HCT116 (cell line): Measurements from ENCODE around the gene PTPRR. TPM values are rescaled to one million over a fixed set of nuclear protein-coding genes. Genes with fewer than 3 reads are reported as not detected.

ENCODE experiments used
- ATAC-seq: fragments of 200-7000 bp; cut with Tn5 transposase; 2 replicates; pipeline ENCODE4 v1.9.1; 2020; ENCODE audit warnings: mild to moderate bottlenecking, moderate library complexity
- BruUV-seq: library from RNA; stranded (reverse); fragments of 400-500 nt; replicated peaks from 2 replicates; lab custom pipeline; 2021; lab: Mats Ljungman, UMichigan
- CTCF ChIA-PET: fragments of 300-600 bp; sonication (Branson Sonifier 250); formaldehyde crosslinking; loops from one replicate; lab custom pipeline; 2021; ENCODE audit warnings: antibody characterized with exemption; lab: Charles Lee
- POLR2A ChIA-PET: fragments of 300-600, 350-600 bp; sonication (Branson Sonifier 250); formaldehyde crosslinking; loops from one replicate; lab custom pipeline; 2021; ENCODE audit warnings: antibody characterized with exemption; lab: Charles Lee
- RAD21 ChIA-PET, 2 experiments: fragments of 300-600 bp; sonication (Branson Sonifier 250); formaldehyde crosslinking; loops; one replicate each; lab custom pipeline; 2023; ENCODE audit warnings: low total read pairs in 2 of 2; ENCODE audit not compliant: uncharacterized antibody in 2 of 2, unreplicated experiment in 2 of 2, low non-redundant PET in 1 of 2; lab: Charles Lee
- DNase-seq: peaks from one replicate; pipeline ENCODE4 v3.0.0-alpha.2; 2010; ENCODE audit warnings: low read depth, low spot score
- H2AFZ ChIP-seq: fragments of 200-600 bp; shearing (Covaris generic), sonication (generic); 2 replicates; pipeline ENCODE4 v1.6.1; 2017; ENCODE audit warnings: low read depth, mixed run types, mixed read lengths, antibody characterized with exemption, low read length; ENCODE audit not compliant: poor library complexity, severe bottlenecking
- H3K27ac ChIP-seq: 2 replicates; pipeline ENCODE4 v1.5.1; 2012; ENCODE audit warnings: low read depth, low read length
- H3K27me3 ChIP-seq: fragments of 200-600 bp; sonication (generic); 2 replicates; pipeline ENCODE4 v1.6.1; 2016; ENCODE audit warnings: mixed run types, low read length, mixed read lengths; ENCODE audit not compliant: insufficient read depth
- H3K36me3 ChIP-seq, 2 experiments: fragments of 200-500 bp in 1 of 2; fragments of 200-600 bp in 1 of 2; sonication (Bioruptor generic) in 1 of 2; sonication (generic) in 1 of 2; 2 replicates each; pipeline versions ENCODE4 v1.5.1 to v1.6.1; 2014 to 2016; ENCODE audit warnings: low read length in 2 of 2, inconsistent platforms in 1 of 2, mixed read lengths in 1 of 2, mixed run types in 1 of 2; ENCODE audit not compliant: insufficient read depth in 2 of 2, control insufficient read depth in 1 of 2
- H3K4me1 ChIP-seq, 2 experiments: fragments of 200-600 bp in 1 of 2; sonication (generic) in 1 of 2; 2 replicates each; pipeline versions ENCODE4 v1.5.1 to v1.6.1; 2012 to 2017; ENCODE audit warnings: low read length in 2 of 2, inconsistent platforms in 1 of 2, mild to moderate bottlenecking in 1 of 2, mixed read lengths in 1 of 2, mixed run types in 1 of 2, moderate library complexity in 1 of 2; ENCODE audit not compliant: insufficient read depth in 2 of 2, control insufficient read depth in 1 of 2
- H3K4me2 ChIP-seq: fragments of 200-600 bp; sonication (generic); 2 replicates; pipeline ENCODE4 v1.6.1; 2017; ENCODE audit warnings: mixed run types, low read length, mixed read lengths
- H3K4me3 ChIP-seq, 2 experiments: fragments of 200-600 bp in 1 of 2; sonication (generic) in 1 of 2; replicated peaks in 1 of 2; 2 replicates each; pipeline ENCODE4 v1.5.1; 2011 to 2016; ENCODE audit warnings: low read length in 2 of 2, control low read depth in 1 of 2, low read depth in 1 of 2, mild to moderate bottlenecking in 1 of 2, mixed read lengths in 1 of 2, mixed run types in 1 of 2
- H3K79me2 ChIP-seq: fragments of 200-600 bp; sonication (generic); 2 replicates; pipeline ENCODE4 v1.6.1; 2017; ENCODE audit warnings: mild to moderate bottlenecking, mixed run types, low read length, moderate library complexity, mixed read lengths; ENCODE audit not compliant: insufficient read depth
- H3K9ac ChIP-seq: fragments of 200-600 bp; sonication (generic); 2 replicates; pipeline ENCODE4 v1.6.1; 2016; ENCODE audit warnings: low read length, mixed read lengths
- H3K9me2 ChIP-seq: fragments of 200-600 bp; sonication (generic), shearing (Covaris generic); 2 replicates; pipeline ENCODE4 v1.6.1; 2017; ENCODE audit warnings: mixed run types, mild to moderate bottlenecking, moderate library complexity; ENCODE audit not compliant: insufficient read depth
- H3K9me3 ChIP-seq, 2 experiments: fragments of 200-500 bp in 1 of 2; fragments of 200-600 bp in 1 of 2; sonication (Bioruptor generic) in 1 of 2; sonication (generic) in 1 of 2; 2 replicates each; pipeline ENCODE4 v1.6.1; 2014 to 2017; ENCODE audit warnings: low read length in 2 of 2, mixed read lengths in 2 of 2, inconsistent platforms in 1 of 2, low read depth in 1 of 2, mild to moderate bottlenecking in 1 of 2, mixed run types in 1 of 2, moderate library complexity in 1 of 2; ENCODE audit not compliant: control insufficient read depth in 1 of 2, insufficient read depth in 1 of 2
- H4K20me1 ChIP-seq: fragments of 200-600 bp; sonication (generic), shearing (Covaris generic); 2 replicates; pipeline ENCODE4 v1.6.1; 2017; ENCODE audit warnings: mixed run types, mild to moderate bottlenecking, moderate library complexity; ENCODE audit not compliant: insufficient read depth
- CBX3 ChIP-seq: IDR thresholded peaks from 2 replicates; pipeline ENCODE4 v1.6.1; 2012; ENCODE audit warnings: low read depth
- CEBPB ChIP-seq: IDR thresholded peaks from 2 replicates; pipeline ENCODE4 v1.6.1; 2012; ENCODE audit warnings: low read depth
- CTCF ChIP-seq, 3 experiments: fragments of 200-600 bp in 1 of 3; sonication (generic) in 1 of 3; IDR thresholded peaks in 2 of 3; conservative IDR thresholded peaks in 1 of 3; 2 replicates each; pipeline ENCODE4 v1.5.1; 2012 to 2017; ENCODE audit warnings: low read depth in 2 of 3, low read length in 2 of 3, antibody characterized with exemption in 1 of 3, borderline replicate concordance in 1 of 3, control low read depth in 1 of 3, mild to moderate bottlenecking in 1 of 3, mixed read lengths in 1 of 3, mixed run types in 1 of 3, moderate library complexity in 1 of 3; ENCODE audit not compliant: insufficient read depth in 1 of 3
- EGR1 ChIP-seq: IDR thresholded peaks from 2 replicates; pipeline ENCODE4 v1.6.1; 2012; ENCODE audit warnings: low read depth
- ELF1 ChIP-seq: IDR thresholded peaks from 2 replicates; pipeline ENCODE4 v1.6.1; 2012; ENCODE audit warnings: low read depth, borderline replicate concordance
- EZH2 ChIP-seq: fragments of 200-600 bp; sonication (generic); IDR thresholded peaks from 2 replicates; pipeline ENCODE4 v1.6.1; 2017; ENCODE audit warnings: antibody characterized with exemption, mixed run types
- EZH2phosphoT487 ChIP-seq: fragments of 200-600 bp; IDR thresholded peaks from 2 replicates; pipeline ENCODE4 v1.6.1; 2018; ENCODE audit warnings: antibody characterized with exemption, borderline replicate concordance
- FOSL1 ChIP-seq: IDR thresholded peaks from 2 replicates; pipeline ENCODE4 v1.6.1; 2012; ENCODE audit warnings: low read depth
- POLR2A ChIP-seq: IDR thresholded peaks from 2 replicates; pipeline ENCODE4 v1.7.0; 2011; ENCODE audit warnings: borderline replicate concordance; ENCODE audit not compliant: insufficient read depth, insufficient read length; ENCODE audit errors: extremely low read depth
- POLR2AphosphoS5 ChIP-seq: IDR thresholded peaks from 2 replicates; pipeline ENCODE4 v1.6.1; 2011; ENCODE audit warnings: mild to moderate bottlenecking, low read depth, low read length, moderate library complexity
- RAD21 ChIP-seq: IDR thresholded peaks from 2 replicates; pipeline ENCODE4 v1.6.1; 2012; ENCODE audit warnings: low read depth, mild to moderate bottlenecking
- SIN3A ChIP-seq: IDR thresholded peaks from 2 replicates; pipeline ENCODE4 v1.6.1; 2012; ENCODE audit warnings: low read depth
- ZFX ChIP-seq: fragments of 450-650 bp; IDR thresholded peaks from 2 replicates; pipeline ENCODE4 v1.6.1; 2017
- ZNF274 ChIP-seq: fragments of 200-500 bp; sonication (Bioruptor generic); IDR thresholded peaks from 2 replicates; pipeline ENCODE4 v1.6.1; 2014; ENCODE audit warnings: mild to moderate bottlenecking, low read depth, low read length, inconsistent platforms
- intact Hi-C: fragments of 100-400 bp; cut with micrococcal nuclease; formaldehyde crosslinking; loops from 2 replicates; pipeline ENCODE4 v1.10.0; 2022
- total RNA-seq: library from RNA; stranded (reverse); gene quantifications from one replicate; pipeline ENCODE4 v1.2.1, GENCODE V29; 2021; ENCODE audit not compliant: unreplicated experiment
- TF ChIP-seq, protein P1 (sequence below): IDR thresholded peaks from 2 replicates; pipeline ENCODE4 v1.6.1; 2012
- TF ChIP-seq, protein P2 (sequence below): IDR thresholded peaks from 2 replicates; pipeline ENCODE4 v1.6.1; 2012

The PTPRR gene
- total RNA-seq, 1 experiment from 2014 or later, result 0.27 TPM

DNA sequence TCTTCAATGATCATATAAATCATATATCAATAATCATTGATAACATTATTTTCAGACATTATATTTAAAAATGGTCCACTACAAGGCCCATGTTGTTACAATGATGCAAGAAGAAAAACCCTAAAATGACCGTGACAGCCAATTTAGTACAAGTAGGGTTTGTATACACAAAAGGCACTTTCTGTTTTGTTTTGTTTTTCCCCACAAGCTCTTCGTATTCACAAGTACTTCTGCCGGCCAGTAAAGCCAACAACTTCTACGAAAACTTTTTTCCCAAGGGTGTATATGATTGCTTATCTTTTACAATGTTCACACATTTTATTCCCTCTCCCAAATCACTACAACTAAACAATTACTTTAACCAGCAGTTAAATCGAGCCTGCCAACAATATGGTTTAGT is 292.9 kb downstream of the PTPRR start:
- BruUV-seq, result no TSS peak
- H3K9me2 ChIP-seq, result no peaks in the 10 kb centered on the region
- DNase-seq (no peak), ATAC-seq (no peak)
- no peak for TF ChIP-seq POLR2A
- no peak for TF ChIP-seq CEBPB
- no peak for TF ChIP-seq ELF1
- TF ChIP-seq RAD21, result no peak
- TF ChIP-seq EZH2, result no peak
- TF ChIP-seq CTCF (IDR thresholded peaks at IDR 0.05 in 2 of 3, conservative IDR thresholded peaks at IDR 0.05 in 1 of 3; ENCODE audit: borderline replicate concordance in 1 of 3, insufficient read depth in 1 of 3, low read depth in 2 of 3, low read length in 2 of 3), result no peak
- no peak for TF ChIP-seq CBX3
- no peak for TF ChIP-seq EZH2phosphoT487
- no peak for TF ChIP-seq SIN3A
- TF ChIP-seq POLR2AphosphoS5, result no peak
- TF ChIP-seq ZFX, result no peak
- TF ChIP-seq ZNF274, result no peak
- TF ChIP-seq, protein P1, sequence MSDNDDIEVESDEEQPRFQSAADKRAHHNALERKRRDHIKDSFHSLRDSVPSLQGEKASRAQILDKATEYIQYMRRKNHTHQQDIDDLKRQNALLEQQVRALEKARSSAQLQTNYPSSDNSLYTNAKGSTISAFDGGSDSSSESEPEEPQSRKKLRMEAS, result no peak
- no peak for TF ChIP-seq FOSL1
- TF ChIP-seq, protein P2, sequence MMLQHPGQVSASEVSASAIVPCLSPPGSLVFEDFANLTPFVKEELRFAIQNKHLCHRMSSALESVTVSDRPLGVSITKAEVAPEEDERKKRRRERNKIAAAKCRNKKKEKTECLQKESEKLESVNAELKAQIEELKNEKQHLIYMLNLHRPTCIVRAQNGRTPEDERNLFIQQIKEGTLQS, result no peak
- TF ChIP-seq EGR1, result no peak
- intact Hi-C loops, result no loop called here
- RAD21 ChIA-PET, result no interaction called here
- POLR2A ChIA-PET, result no interaction called here
- no peaks in the 10 kb centered on the region for H3K4me1 ChIP-seq
- no peak overlapping the region for H3K9ac ChIP-seq
- no peak overlapping the region for H3K4me2 ChIP-seq
- H3K36me3 ChIP-seq, result no peaks in the 10 kb centered on the region
- no peak overlapping the region for H3K27ac ChIP-seq
- no peaks in the 10 kb centered on the region for H3K79me2 ChIP-seq
- no peaks in the 10 kb centered on the region for H3K9me3 ChIP-seq
- H4K20me1 ChIP-seq, result no peaks in the 10 kb centered on the region
- H2AFZ ChIP-seq, result no peak overlapping the region
- no peak overlapping the region for H3K4me3 ChIP-seq
- CTCF ChIA-PET, result no interaction called here
- H3K27me3 ChIP-seq, result no peaks in the 10 kb centered on the region
